Erythroblast (primary cell): ENCODE results near the gene ZDHHC22.

ENCODE experiments used
- GATA1 ChIP-seq: IDR thresholded peaks from 2 replicates; pipeline ENCODE4 v1.6.1; 2011; ENCODE audit warnings: low read depth, mild to moderate bottlenecking, control low read depth, low read length, moderate library complexity
- POLR2A ChIP-seq: IDR thresholded peaks from 2 replicates; pipeline ENCODE4 v1.6.1; 2011; ENCODE audit warnings: mild to moderate bottlenecking, low read length

DNA sequence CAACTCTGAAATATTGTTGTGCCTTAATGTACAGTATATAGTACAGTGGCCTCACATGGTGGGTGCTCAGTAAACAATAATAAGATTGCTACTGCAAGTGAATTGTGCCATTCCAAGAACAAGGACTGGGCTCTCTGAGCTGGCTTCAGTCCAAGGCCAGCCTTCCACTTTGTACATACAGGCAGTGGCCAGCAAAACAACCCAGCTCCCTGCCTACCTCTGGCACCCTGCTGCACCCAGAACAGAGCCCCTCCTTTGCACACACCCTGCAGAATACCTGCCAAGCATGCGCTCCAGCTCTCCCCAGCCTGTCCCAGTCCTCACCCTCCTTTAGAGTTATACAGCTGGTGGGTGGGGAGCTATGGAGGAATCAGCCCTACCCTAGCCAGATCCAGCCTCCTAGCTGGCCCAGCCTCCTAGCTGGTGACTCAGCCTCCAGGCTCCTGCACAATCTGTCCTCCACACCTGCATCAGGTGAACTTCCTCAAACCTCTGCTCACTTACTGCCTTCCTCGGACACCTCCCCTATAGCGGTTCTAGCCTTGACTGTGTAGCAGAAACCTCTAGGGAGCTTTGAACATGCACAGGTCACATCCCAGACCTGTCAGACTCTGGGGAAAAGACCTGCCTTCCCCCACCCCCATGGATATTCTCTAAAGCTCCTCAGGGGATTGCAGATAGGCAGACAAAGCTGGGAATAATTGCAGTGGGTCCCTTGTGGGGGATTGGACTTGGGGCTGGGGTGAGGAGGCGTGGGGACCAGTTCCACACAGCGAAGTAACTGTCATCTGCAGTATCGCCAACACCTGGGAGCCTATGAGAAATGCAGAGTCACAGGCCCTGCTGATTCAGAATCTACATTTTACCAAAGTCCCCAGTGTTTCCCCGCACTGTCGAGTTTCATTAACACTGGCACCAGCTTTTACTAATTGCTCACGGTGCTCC, 17.9 kb downstream of the ZDHHC22 start:
- no peak for TF ChIP-seq POLR2A
- no peak for TF ChIP-seq GATA1
